ENCODE measurements around the gene TLE3. TPM values are rescaled to one million over a fixed set of nuclear protein-coding genes. Genes with fewer than 3 reads are reported as not detected.

The TLE3 gene
- total RNA-seq, 4 donors from 2014 or later: 130 to 176 (median 140) TPM

- Histone ChIP-seq H3K4me3 (no peak overlapping the region), H3K4me1 (peaks cover 0 to 9% (median 0%) of the 10 kb centered on the region in 4 donors), H3K27me3 (no peaks in the 10 kb centered on the region), H3K27ac (peak overlapping the region in 3 of 4 donors; percentile 19 to 72 (median 33)), H3K36me3 (no peaks in the 10 kb centered on the region), H3K9me3 (no peaks in the 10 kb centered on the region)
- no peak for TF ChIP-seq CTCF (IDR thresholded peaks at IDR 0.05)
- no peak for TF ChIP-seq POLR2A (IDR thresholded peaks at IDR 0.05)
- no peak for DNase-seq
Observed at GRCh38 chr15:70128414-70129140, 30.9 kb upstream of the TLE3 start.

- TF ChIP-seq CTCF (IDR thresholded peaks at IDR 0.05): no peak
- peak in 1 of 2 donors; percentile 17 for TF ChIP-seq POLR2A (IDR thresholded peaks at IDR 0.05)
- no peak for DNase-seq
- Histone ChIP-seq H3K27me3 (no peaks in the 10 kb centered on the region), H3K4me1 (peaks cover 0 to 9% (median 2%) of the 10 kb centered on the region in 4 donors), H3K27ac (peak overlapping the region in 3 of 4 donors; percentile 19 to 72 (median 33)), H3K9me3 (no peaks in the 10 kb centered on the region), H3K4me3 (no peak overlapping the region), H3K36me3 (no peaks in the 10 kb centered on the region)
Observed at GRCh38 chr15:70127770-70128413, 30.2 kb upstream of the TLE3 start.

- H3K4me3 ChIP-seq: no peak overlapping the region
Observed at GRCh38 chr15:70127288-70127746, 29.6 kb upstream of the TLE3 start.

GRCh38 chr15:70126362-70126761 is 28.6 kb upstream of the TLE3 start:
- Histone ChIP-seq H3K27ac (no peak overlapping the region), H3K27me3 (no peaks in the 10 kb centered on the region), H3K9me3 (no peaks in the 10 kb centered on the region), H3K4me3 (no peak overlapping the region), H3K36me3 (no peaks in the 10 kb centered on the region), H3K4me1 (peaks cover 0 to 16% (median 3%) of the 10 kb centered on the region in 4 donors)
- no peak for TF ChIP-seq CTCF (IDR thresholded peaks at IDR 0.05)
- TF ChIP-seq POLR2A (IDR thresholded peaks at IDR 0.05): no peak
- no peak for DNase-seq

More at GRCh38 chr15:70127288-70127746, 29.6 kb upstream of the TLE3 start:
- Histone ChIP-seq H3K27ac (peak overlapping the region in 3 of 4 donors; percentile 8 to 72 (median 33)), H3K9me3 (no peaks in the 10 kb centered on the region), H3K4me1 (peaks cover 0 to 9% (median 3%) of the 10 kb centered on the region in 4 donors), H3K36me3 (no peaks in the 10 kb centered on the region), H3K27me3 (no peaks in the 10 kb centered on the region)
- TF ChIP-seq CTCF (IDR thresholded peaks at IDR 0.05) (no peak), POLR2A (IDR thresholded peaks at IDR 0.05) (no peak)
- peak in 2 of 3 donors; percentile 76 to 78 for DNase-seq

GRCh38 chr15:70125605-70126004 is 27.9 kb upstream of the TLE3 start:
- no peak overlapping the region for H3K4me3 ChIP-seq
- H3K36me3 ChIP-seq: no peaks in the 10 kb centered on the region
- H3K9me3 ChIP-seq: no peaks in the 10 kb centered on the region
- DNase-seq: no peak
- no peaks in the 10 kb centered on the region for H3K27me3 ChIP-seq
- no peak overlapping the region for H3K27ac ChIP-seq
- no peak for TF ChIP-seq POLR2A (IDR thresholded peaks at IDR 0.05)
- H3K4me1 ChIP-seq: peaks cover 0 to 16% (median 3%) of the 10 kb centered on the region in 4 donors

All from Peyer's patch (tissue), 4 donors.